Upper lobe of right lung (tissue), 1 donor: ENCODE data around the gene UBE2G1. TPM values are rescaled to one million over a fixed set of nuclear protein-coding genes. Genes with fewer than 3 reads are reported as not detected.

Experiments
- ATAC-seq: fragments of 200-7000 bp; cut with Tn5 transposase; one replicate; pipeline ENCODE4 v1.9.1; 2020; ENCODE audit warnings: mild to moderate bottlenecking, moderate library complexity
- DNase-seq: peaks from one replicate; pipeline ENCODE4 v3.0.0-alpha.2; 2020
- H3K27ac ChIP-seq: fragments of 200-600 bp; one replicate; pipeline ENCODE4 v1.8.0; 2022
- H3K27me3 ChIP-seq: fragments of 200-600 bp; one replicate; pipeline ENCODE4 v1.8.0; 2022; ENCODE audit warnings: mild to moderate bottlenecking
- H3K36me3 ChIP-seq: fragments of 200-600 bp; one replicate; pipeline ENCODE4 v1.8.0; 2022
- H3K4me1 ChIP-seq: fragments of 200-600 bp; one replicate; pipeline ENCODE4 v1.8.0; 2022
- H3K4me3 ChIP-seq: fragments of 200-600 bp; one replicate; pipeline ENCODE4 v1.8.0; 2022; ENCODE audit warnings: mild to moderate bottlenecking
- H3K9me3 ChIP-seq: fragments of 200-600 bp; one replicate; pipeline ENCODE4 v1.8.0; 2022
- intact Hi-C: fragments of 100-400 bp; cut with DNase I; formaldehyde crosslinking; loops from one replicate; pipeline ENCODE4 v1.11.0; 2022
- total RNA-seq: library from RNA; stranded (reverse); fragmentation: NEBNext Ultra II Directional; extraction: Animal tissue kit (Norgen Biotek cat#: 25700); gene quantifications from one replicate; pipeline ENCODE4 v1.2.1, GENCODE V29; 2021
- TF ChIP-seq, protein P1 (sequence below): fragments of 200-600 bp; IDR thresholded peaks from one replicate; pipeline ENCODE4 v1.8.0; 2022; ENCODE audit warnings: antibody characterized with exemption
- donor health status: DM: no; HTN: yes; CAD: no; lungs with severe emphysema.

UBE2G1 gene
- total RNA-seq, 1 donor from 2014 or later: 38.4 TPM

DNA sequence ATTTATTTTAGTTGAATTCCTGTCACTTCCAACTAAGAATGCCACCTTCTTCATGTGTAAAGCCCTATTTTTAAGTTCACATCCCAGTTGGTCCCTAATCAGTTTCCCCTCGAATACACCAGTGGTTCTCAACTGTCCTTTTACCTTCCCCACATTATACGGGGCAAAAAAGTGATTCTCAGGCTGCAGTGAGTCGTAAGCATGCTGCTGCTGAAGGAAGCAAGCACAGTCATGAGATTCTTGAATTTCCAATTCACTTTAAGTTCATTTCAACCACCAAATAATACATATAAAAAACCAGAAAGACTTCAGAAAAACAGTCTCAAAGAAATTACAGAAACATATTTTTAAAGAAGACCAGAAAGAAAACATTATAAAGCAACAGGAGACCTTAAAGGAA lies 47.9 kb downstream of the UBE2G1 start:
- Histone ChIP-seq H3K4me1 (peaks cover 8% of the 10 kb centered on the region), H3K27me3 (no peaks in the 10 kb centered on the region), H3K4me3 (no peak overlapping the region), H3K27ac (no peak overlapping the region), H3K9me3 (no peaks in the 10 kb centered on the region), H3K36me3 (no peaks in the 10 kb centered on the region)
- no peak for ATAC-seq
- TF ChIP-seq, protein P1, sequence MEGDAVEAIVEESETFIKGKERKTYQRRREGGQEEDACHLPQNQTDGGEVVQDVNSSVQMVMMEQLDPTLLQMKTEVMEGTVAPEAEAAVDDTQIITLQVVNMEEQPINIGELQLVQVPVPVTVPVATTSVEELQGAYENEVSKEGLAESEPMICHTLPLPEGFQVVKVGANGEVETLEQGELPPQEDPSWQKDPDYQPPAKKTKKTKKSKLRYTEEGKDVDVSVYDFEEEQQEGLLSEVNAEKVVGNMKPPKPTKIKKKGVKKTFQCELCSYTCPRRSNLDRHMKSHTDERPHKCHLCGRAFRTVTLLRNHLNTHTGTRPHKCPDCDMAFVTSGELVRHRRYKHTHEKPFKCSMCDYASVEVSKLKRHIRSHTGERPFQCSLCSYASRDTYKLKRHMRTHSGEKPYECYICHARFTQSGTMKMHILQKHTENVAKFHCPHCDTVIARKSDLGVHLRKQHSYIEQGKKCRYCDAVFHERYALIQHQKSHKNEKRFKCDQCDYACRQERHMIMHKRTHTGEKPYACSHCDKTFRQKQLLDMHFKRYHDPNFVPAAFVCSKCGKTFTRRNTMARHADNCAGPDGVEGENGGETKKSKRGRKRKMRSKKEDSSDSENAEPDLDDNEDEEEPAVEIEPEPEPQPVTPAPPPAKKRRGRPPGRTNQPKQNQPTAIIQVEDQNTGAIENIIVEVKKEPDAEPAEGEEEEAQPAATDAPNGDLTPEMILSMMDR: no peak
- DNase-seq: no peak
- intact Hi-C loops: no loop called here

DNA sequence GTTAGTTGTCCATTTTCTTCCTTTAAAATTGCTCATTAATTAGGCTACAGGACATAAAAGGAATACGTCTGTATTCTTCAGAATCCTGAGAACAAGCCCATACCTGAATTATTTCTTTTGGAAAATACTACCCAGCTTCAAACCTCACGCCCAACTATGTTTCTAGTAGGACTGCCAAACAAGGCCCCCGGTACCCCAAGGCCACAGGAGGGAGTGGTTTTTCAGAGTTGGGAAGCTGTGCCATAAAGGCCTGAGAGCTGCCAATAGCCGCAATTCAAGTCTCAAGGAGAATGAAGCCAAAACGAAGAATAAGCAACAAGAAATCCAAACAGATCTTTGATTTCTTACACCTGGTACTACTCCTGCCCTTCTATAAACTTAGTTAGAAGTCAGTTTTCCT lies 48.3 kb downstream of the UBE2G1 start:
- no peak for ATAC-seq
- H3K4me3 ChIP-seq: no peak overlapping the region
- no peaks in the 10 kb centered on the region for H3K9me3 ChIP-seq
- no peak for DNase-seq
- H3K27ac ChIP-seq: no peak overlapping the region
- intact Hi-C loops: no loop called here
- H3K27me3 ChIP-seq: no peaks in the 10 kb centered on the region
- TF ChIP-seq, protein P1: no peak
- peaks cover 11% of the 10 kb centered on the region for H3K4me1 ChIP-seq
- H3K36me3 ChIP-seq: no peaks in the 10 kb centered on the region

DNA sequence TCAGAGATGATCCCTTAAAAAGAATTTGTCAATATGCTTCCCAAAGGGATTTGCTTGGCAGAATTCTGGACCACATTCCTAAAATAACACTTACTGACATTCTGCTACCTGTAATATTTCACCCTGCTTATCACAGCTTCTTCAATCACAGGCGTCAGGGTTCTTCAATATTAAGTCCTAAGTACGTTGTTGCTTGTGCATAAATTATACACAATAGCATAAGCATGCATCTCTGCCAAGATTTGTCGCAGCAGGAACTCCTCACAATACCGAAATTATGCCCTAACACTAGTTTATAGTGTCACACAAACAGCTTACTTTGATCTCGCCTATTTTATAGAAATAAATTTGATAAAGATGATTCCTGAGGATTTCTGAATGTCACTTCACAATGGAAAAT lies 48.9 kb downstream of the UBE2G1 start:
- no peak overlapping the region for H3K27ac ChIP-seq
- TF ChIP-seq, protein P1: no peak
- H3K4me1 ChIP-seq: peaks cover 14% of the 10 kb centered on the region
- H3K4me3 ChIP-seq: no peak overlapping the region
- no peaks in the 10 kb centered on the region for H3K27me3 ChIP-seq
- intact Hi-C loops: no loop called here
- no peak for DNase-seq
- H3K9me3 ChIP-seq: no peaks in the 10 kb centered on the region
- no peak for ATAC-seq
- H3K36me3 ChIP-seq: no peaks in the 10 kb centered on the region

DNA sequence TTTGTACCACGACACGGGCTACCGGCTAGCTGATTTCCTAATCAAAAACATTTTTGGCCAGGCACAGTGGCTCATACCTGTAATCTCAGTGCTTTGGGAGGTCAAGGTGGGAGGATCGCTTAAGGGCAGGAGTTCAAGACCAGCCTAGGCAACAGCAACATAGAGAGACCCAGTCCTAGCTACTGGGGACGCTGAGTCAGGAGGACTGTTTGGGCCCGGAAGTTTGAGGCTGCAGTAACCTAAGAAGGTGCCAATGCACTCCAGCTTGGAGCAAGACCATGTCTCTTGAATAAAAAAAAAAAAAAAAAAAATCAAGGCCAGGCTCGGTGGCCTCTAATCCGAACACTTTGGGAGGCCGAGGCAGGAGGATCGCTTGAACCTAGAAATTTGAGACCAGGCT lies 49.8 kb downstream of the UBE2G1 start:
- TF ChIP-seq, protein P1: no peak
- no peaks in the 10 kb centered on the region for H3K9me3 ChIP-seq
- H3K36me3 ChIP-seq: no peaks in the 10 kb centered on the region
- no peak for DNase-seq
- no peak for ATAC-seq
- no peaks in the 10 kb centered on the region for H3K27me3 ChIP-seq
- H3K4me3 ChIP-seq: no peak overlapping the region
- H3K27ac ChIP-seq: no peak overlapping the region
- intact Hi-C loops: no loop called here
- peaks cover 14% of the 10 kb centered on the region for H3K4me1 ChIP-seq

DNA sequence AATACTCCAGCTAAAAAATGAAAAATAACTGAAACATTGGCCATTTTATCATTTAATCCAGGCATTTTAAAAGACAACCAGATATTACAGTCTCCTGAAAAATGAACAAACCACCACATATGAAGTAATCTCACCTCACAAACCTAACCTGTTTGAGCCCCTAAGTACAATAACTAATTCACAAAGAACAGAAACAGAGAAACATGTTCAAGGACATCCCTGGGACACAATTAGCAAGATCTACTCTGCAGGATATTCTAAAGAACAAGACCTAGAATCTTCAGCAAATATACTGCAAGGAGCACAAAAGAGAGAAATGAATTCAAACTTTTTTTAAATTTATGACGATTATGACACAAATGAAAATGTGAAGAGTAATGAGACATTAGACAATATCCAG lies 51.9 kb downstream of the UBE2G1 start:
- Histone ChIP-seq H3K4me3 (no peak overlapping the region), H3K27me3 (no peaks in the 10 kb centered on the region), H3K36me3 (no peaks in the 10 kb centered on the region), H3K9me3 (no peaks in the 10 kb centered on the region), H3K4me1 (peaks cover 25% of the 10 kb centered on the region), H3K27ac (no peak overlapping the region)
- TF ChIP-seq, protein P1: no peak
- DNase-seq: no peak
- intact Hi-C loops: no loop called here
- ATAC-seq: no peak

DNA sequence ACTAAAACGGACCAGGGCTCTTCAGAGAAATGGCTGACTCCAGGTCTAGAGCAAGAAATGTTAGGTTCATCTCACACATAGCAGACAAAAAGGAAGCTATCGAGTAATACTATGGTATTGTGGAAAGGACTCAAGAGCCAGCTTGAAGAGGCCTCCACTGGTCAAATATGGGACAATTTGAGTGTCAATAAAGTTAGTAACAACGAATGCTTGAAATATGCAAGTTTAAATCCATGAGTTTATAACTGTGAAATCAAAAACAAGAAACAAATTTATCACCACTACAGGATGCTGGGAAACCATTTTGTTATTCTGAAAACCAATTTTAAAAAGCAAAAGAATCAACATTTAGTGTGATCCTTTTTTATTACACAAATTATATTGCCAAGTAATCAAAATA lies 52.3 kb downstream of the UBE2G1 start:
- H3K36me3 ChIP-seq: no peaks in the 10 kb centered on the region
- DNase-seq (no peak), ATAC-seq (no peak)
- H3K9me3 ChIP-seq: no peaks in the 10 kb centered on the region
- H3K4me3 ChIP-seq: no peak overlapping the region
- no peaks in the 10 kb centered on the region for H3K27me3 ChIP-seq
- intact Hi-C loops: no loop called here
- peaks cover 29% of the 10 kb centered on the region for H3K4me1 ChIP-seq
- no peak overlapping the region for H3K27ac ChIP-seq
- TF ChIP-seq, protein P1: no peak
